IMR-90 (cell line): ENCODE results near the gene PLXNA3. TPM values are rescaled to one million over a fixed set of nuclear protein-coding genes. Genes with fewer than 3 reads are reported as not detected.

Experiments used
- ATAC-seq: fragments of 200-7000 bp; cut with Tn5 transposase; 2 replicates; pipeline ENCODE4 v1.9.1; 2020; ENCODE audit warnings: low read depth, mild to moderate bottlenecking, moderate library complexity
- BruUV-seq: library from RNA; stranded (reverse); fragments of 400-500 nt; replicated peaks from 2 replicates; lab custom pipeline; 2021; lab: Mats Ljungman, UMichigan
- CTCF ChIA-PET: fragments of 300-600 bp; formaldehyde crosslinking; extraction: SDS; loops from one replicate; lab custom pipeline; 2021; ENCODE audit warnings: antibody characterized with exemption; lab: Yijun Ruan, JAX
- POLR2A ChIA-PET: fragments of 300-600 bp; sonication (Branson Sonifier 250); formaldehyde crosslinking; loops from one replicate; lab custom pipeline; 2022; ENCODE audit warnings: antibody characterized with exemption; ENCODE audit not compliant: unreplicated experiment; lab: Charles Lee
- DNase-seq: peaks from one replicate; pipeline ENCODE4 v3.0.0; 2013
- H2AFZ ChIP-seq: replicated peaks from 2 replicates; pipeline ENCODE3; 2013; ENCODE audit warnings: low read length, mild to moderate bottlenecking; ENCODE audit not compliant: poor library complexity
- H2AK5ac ChIP-seq: 2 replicates; pipeline ENCODE4 v1.6.1; 2013; ENCODE audit warnings: low read depth, low read length, inconsistent platforms
- H2AK9ac ChIP-seq: replicated peaks from 2 replicates; pipeline ENCODE3; 2013; ENCODE audit warnings: mild to moderate bottlenecking, low read depth, low read length, moderate library complexity; ENCODE audit not compliant: poor library complexity
- H2BK120ac ChIP-seq: 2 replicates; pipeline ENCODE4 v1.6.1; 2013; ENCODE audit warnings: low read depth, low read length, inconsistent platforms
- H2BK15ac ChIP-seq: 3 replicates; pipeline ENCODE4 v1.6.1; 2013; ENCODE audit warnings: low read depth, low read length, inconsistent platforms
- H2BK20ac ChIP-seq: 2 replicates; pipeline ENCODE4 v1.6.1; 2013; ENCODE audit warnings: low read depth, mild to moderate bottlenecking, inconsistent platforms, low read length, moderate library complexity
- H2BK5ac ChIP-seq: 2 replicates; pipeline ENCODE4 v1.6.1; 2013; ENCODE audit warnings: mild to moderate bottlenecking, low read depth, low read length, inconsistent platforms; ENCODE audit not compliant: poor library complexity, severe bottlenecking
- H3K14ac ChIP-seq: replicated peaks from 2 replicates; pipeline ENCODE4 v1.6.1; 2013; ENCODE audit warnings: low read depth, low read length, inconsistent platforms
- H3K18ac ChIP-seq: 2 replicates; pipeline ENCODE4 v1.6.1; 2013; ENCODE audit warnings: low read depth, low read length, control low read depth
- H3K23ac ChIP-seq: 2 replicates; pipeline ENCODE4 v1.6.1; 2013; ENCODE audit warnings: low read depth, low read length, inconsistent platforms
- H3K27ac ChIP-seq: 2 replicates; pipeline ENCODE4 v1.5.1; 2013; ENCODE audit warnings: mild to moderate bottlenecking, control low read depth, low read length; ENCODE audit not compliant: insufficient read depth
- H3K27me3 ChIP-seq: 2 replicates; pipeline ENCODE4 v1.6.1; 2013; ENCODE audit warnings: low read length; ENCODE audit not compliant: control insufficient read depth, insufficient read depth
- H3K36me3 ChIP-seq: 2 replicates; pipeline ENCODE4 v1.6.1; 2013; ENCODE audit warnings: low read length, mixed read lengths; ENCODE audit not compliant: control insufficient read depth, insufficient read depth
- H3K4ac ChIP-seq: 2 replicates; pipeline ENCODE4 v1.6.1; 2013; ENCODE audit warnings: low read depth, low read length, inconsistent platforms
- H3K4me1 ChIP-seq: 2 replicates; pipeline ENCODE4 v1.6.1; 2013; ENCODE audit warnings: low read length, mixed read lengths; ENCODE audit not compliant: control insufficient read depth, insufficient read depth
- H3K4me2 ChIP-seq: 2 replicates; pipeline ENCODE4 v1.6.1; 2013; ENCODE audit warnings: low read depth, mild to moderate bottlenecking, control low read depth, low read length, moderate library complexity
- H3K4me3 ChIP-seq: 2 replicates; pipeline ENCODE4 v1.5.1; 2013; ENCODE audit warnings: low read depth, mild to moderate bottlenecking, control low read depth, low read length, moderate library complexity; ENCODE audit not compliant: insufficient read depth
- H3K56ac ChIP-seq: 2 replicates; pipeline ENCODE4 v1.6.1; 2013; ENCODE audit warnings: low read length, inconsistent platforms; ENCODE audit not compliant: insufficient read depth; ENCODE audit errors: extremely low read depth
- H3K79me1 ChIP-seq, 2 experiments: 2 replicates each; pipeline ENCODE4 v1.6.1; 2013; ENCODE audit warnings: low read length in 2 of 2, inconsistent platforms in 1 of 2, low read depth in 1 of 2
- H3K9ac ChIP-seq: 2 replicates; pipeline ENCODE4 v1.6.1; 2013; ENCODE audit warnings: low read depth, low read length, control low read depth
- H3K9me1 ChIP-seq: 2 replicates; pipeline ENCODE4 v1.6.1; 2013; ENCODE audit warnings: low read length, inconsistent platforms; ENCODE audit not compliant: insufficient read depth
- H3K9me3 ChIP-seq: 2 replicates; pipeline ENCODE4 v1.6.1; 2013; ENCODE audit warnings: low read length; ENCODE audit not compliant: control insufficient read depth, insufficient read depth
- H4K20me1 ChIP-seq: 2 replicates; pipeline ENCODE4 v1.6.1; 2013; ENCODE audit warnings: low read length, inconsistent platforms; ENCODE audit not compliant: insufficient read depth
- H4K5ac ChIP-seq: 2 replicates; pipeline ENCODE4 v1.6.1; 2013; ENCODE audit warnings: mild to moderate bottlenecking, low read depth, low read length, control low read depth
- H4K8ac ChIP-seq, 2 experiments: 2 replicates each; pipeline ENCODE4 v1.6.1; 2013; ENCODE audit warnings: low read depth in 2 of 2, low read length in 2 of 2, control low read depth in 1 of 2, inconsistent platforms in 1 of 2
- H4K91ac ChIP-seq: 2 replicates; pipeline ENCODE4 v1.6.1; 2013; ENCODE audit warnings: low read depth, low read length, inconsistent platforms; ENCODE audit not compliant: insufficient read depth
- CTCF ChIP-seq: conservative IDR thresholded peaks from 2 replicates; pipeline ENCODE4 v1.5.1; 2012; ENCODE audit warnings: mild to moderate bottlenecking, low read depth, low read length, improper control_type of control experiment
- ELK1 ChIP-seq: fragments of 150-350 bp; IDR thresholded peaks from 2 replicates; pipeline ENCODE4 v1.6.1; 2016; ENCODE audit warnings: low read depth, mild to moderate bottlenecking, low read length, moderate library complexity, borderline replicate concordance
- FOS ChIP-seq: fragments of 150-350 bp; IDR thresholded peaks from 2 replicates; pipeline ENCODE4 v1.6.1; 2016; ENCODE audit warnings: low read depth, low read length
- POLR2A ChIP-seq: IDR thresholded peaks from 2 replicates; pipeline ENCODE4 v1.6.1; 2012; ENCODE audit warnings: mild to moderate bottlenecking, low read depth, low read length
- RCOR1 ChIP-seq: IDR thresholded peaks from 2 replicates; pipeline ENCODE4 v1.6.1; 2012; ENCODE audit warnings: mild to moderate bottlenecking, low read length, improper control_type of control experiment; ENCODE audit not compliant: insufficient replicate concordance
- SMC3 ChIP-seq: fragments of 150-350 bp; IDR thresholded peaks from 2 replicates; pipeline ENCODE4 v1.6.1; 2016; ENCODE audit warnings: low read depth, mild to moderate bottlenecking, antibody characterized with exemption, low read length, moderate library complexity
- USF2 ChIP-seq: fragments of 150-350 bp; IDR thresholded peaks from 2 replicates; pipeline ENCODE4 v1.6.1; 2017; ENCODE audit warnings: mild to moderate bottlenecking, antibody characterized with exemption, low read length, low read depth
- WGBS, 2 experiments: methylation state at CpG; one replicate each; pipeline versions ENCODE4 v1.1.5 to v1.1.7; 2013; ENCODE audit warnings: missing lambda C conversion rate in 2 of 2; ENCODE audit not compliant: insufficient read length in 1 of 2; ENCODE audit errors: extremely low coverage in 2 of 2; 5-methylcytosine and 5-hydroxymethylcytosine counted together
- dilution Hi-C: fragments of 300-500 bp; cut with HindIII; formaldehyde crosslinking; loops from one replicate; pipeline ENCODE4 v1.14.3; 2018; ENCODE audit warnings: low sequenced_read_pairs; ENCODE audit not compliant: unreplicated experiment
- in situ Hi-C: fragments of 300-500 bp; cut with MboI; formaldehyde crosslinking; loops from 3 replicates; pipeline ENCODE4 v1.14.3; 2019; ENCODE audit warnings: low sequenced_read_pairs, inconsistent platforms, mixed read lengths
- intact Hi-C: fragments of 100-400 bp; cut with micrococcal nuclease; formaldehyde crosslinking; loops from 2 replicates; pipeline ENCODE4 v1.10.0; 2022
- polyA plus RNA-seq, 3 experiments: library from polyadenylated mRNA; depleted of rRNA; stranded (reverse); fragments of >200 nt; gene quantifications; 2 replicates each; pipeline ENCODE4 v1.2.3, GENCODE V29; 2012; ENCODE audit warnings: low replicate concordance in 1 of 3
- total RNA-seq: library from RNA; depleted of rRNA; stranded (reverse); fragments of >200 nt; gene quantifications from 2 replicates; pipeline ENCODE4 v1.2.3, GENCODE V29; 2012

The PLXNA3 gene
- total and polyA plus RNA-seq, 2 of the 4 experiments (the other 2 are of a cell fraction), result 4.3 to 111 TPM

- CTCF ChIA-PET, result no interaction called here
- H3K79me1 ChIP-seq, result no peaks in the 10 kb centered on the region
- H3K14ac ChIP-seq, result no peak overlapping the region
- no peak overlapping the region for H4K8ac ChIP-seq
- H3K27ac ChIP-seq, result no peak overlapping the region
- H2AFZ ChIP-seq, result no peak overlapping the region
- no TSS peak for BruUV-seq
- ATAC-seq, result no peak
- no peak overlapping the region for H2BK5ac ChIP-seq
- intact Hi-C loops (no loop called here), dilution Hi-C loops (no loop called here), in situ Hi-C loops (no loop called here)
- 60% methylated on average over 2 of the region's 23 CpGs; no CpG with 5 or more reads in 1 of the 2 experiments for WGBS, 2 experiments
- no peak overlapping the region for H3K4me3 ChIP-seq
- no peak overlapping the region for H3K4ac ChIP-seq
- POLR2A ChIA-PET, result no interaction called here
- H3K36me3 ChIP-seq, result peaks cover 62% of the 10 kb centered on the region
- no peak overlapping the region for H2AK9ac ChIP-seq
- H3K27me3 ChIP-seq, result no peaks in the 10 kb centered on the region
- H2AK5ac ChIP-seq, result no peak overlapping the region
- H3K4me1 ChIP-seq, result no peaks in the 10 kb centered on the region
- no peak overlapping the region for H2BK20ac ChIP-seq
- H3K9me1 ChIP-seq, result no peaks in the 10 kb centered on the region
- H4K91ac ChIP-seq, result no peak overlapping the region
- no peak overlapping the region for H4K5ac ChIP-seq
- H3K56ac ChIP-seq, result no peak overlapping the region
- H3K9me3 ChIP-seq, result peaks cover 2% of the 10 kb centered on the region; the same call in 1 of the 2 replicates
- DNase-seq, result no peak
- no peak overlapping the region for H3K4me2 ChIP-seq
- no peak overlapping the region for H3K18ac ChIP-seq
- no peak overlapping the region for H2BK120ac ChIP-seq
- TF ChIP-seq POLR2A (no peak), ELK1 (no peak), SMC3 (no peak), FOS (no peak), USF2 (no peak), RCOR1 (no peak), CTCF (no peak)
- H3K23ac ChIP-seq, result no peak overlapping the region
- no peaks in the 10 kb centered on the region; the same call in 1 of the 2 replicates for H4K20me1 ChIP-seq
- H3K9ac ChIP-seq, result no peak overlapping the region
- H2BK15ac ChIP-seq, result no peak overlapping the region
Measured at GRCh38 chrX:154470914-154471568, 13.0 kb downstream of the PLXNA3 start.
